Duodenal mucosa (tissue), 2 donors: Measurements from ENCODE around the gene FASTKD1.
"Not testable (repeated sequence)": the region's sequence is repeated elsewhere in the genome, so short reads cannot be mapped to it uniquely, and the experiment has no call there.

Source experiments
- H3K27ac ChIP-seq: one replicate; pipeline ENCODE4 v1.7.0; 2013; ENCODE audit warnings: low read depth, low read length
- H3K27me3 ChIP-seq, 2 donors: one replicate each; pipeline ENCODE4 v1.7.0; 2013; ENCODE audit warnings: low read length in 2 of 2, control low read depth in 1 of 2; ENCODE audit not compliant: insufficient read depth in 2 of 2, control insufficient read depth in 1 of 2
- H3K36me3 ChIP-seq, 2 donors: one replicate each; pipeline ENCODE4 v1.7.0; 2013; ENCODE audit warnings: low read length in 2 of 2, control low read depth in 1 of 2; ENCODE audit not compliant: insufficient read depth in 2 of 2, control insufficient read depth in 1 of 2
- H3K4me1 ChIP-seq, 2 donors: one replicate each; pipeline ENCODE4 v1.7.0; 2013; ENCODE audit warnings: low read length in 2 of 2, control low read depth in 1 of 2; ENCODE audit not compliant: insufficient read depth in 2 of 2, control insufficient read depth in 1 of 2
- H3K4me3 ChIP-seq, 2 donors: one replicate each; pipeline ENCODE4 v1.7.0; 2013; ENCODE audit warnings: low read length in 2 of 2, low read depth in 1 of 2
- H3K9ac ChIP-seq, 2 donors: one replicate each; pipeline ENCODE4 v1.7.0; 2013; ENCODE audit warnings: low read length in 2 of 2, low read depth in 1 of 2
- H3K9me3 ChIP-seq, 2 donors: one replicate each; pipeline ENCODE4 v1.7.0; 2013; ENCODE audit warnings: low read length in 2 of 2, control low read depth in 1 of 2; ENCODE audit not compliant: control insufficient read depth in 1 of 2

FASTKD1 gene

DNA sequence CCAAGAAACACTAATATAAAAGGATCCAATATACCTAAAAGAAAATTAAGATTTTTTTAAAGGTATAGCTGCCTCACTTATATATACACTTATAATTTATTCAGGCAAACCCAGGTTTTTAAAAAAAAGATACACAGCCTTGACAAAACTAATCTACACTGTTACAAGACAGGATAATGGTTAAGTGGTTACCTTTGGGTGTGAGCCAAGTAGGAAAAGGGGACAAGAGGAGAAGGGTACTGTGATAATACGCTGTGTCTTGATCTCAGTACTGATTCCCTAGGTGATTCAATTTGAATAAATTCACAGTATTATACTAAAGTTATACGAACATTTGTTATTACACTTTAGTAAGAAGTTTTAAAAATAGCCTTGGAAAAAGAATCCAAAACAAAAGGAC, 33.5 kb downstream of the FASTKD1 start:
- H3K36me3 ChIP-seq: peaks cover 2 to 20% of the 10 kb centered on the region in 2 donors
- no peak overlapping the region for H3K9ac ChIP-seq
- H3K27ac ChIP-seq: no peak overlapping the region
- no peaks in the 10 kb centered on the region for H3K27me3 ChIP-seq
- H3K4me1 ChIP-seq: no peaks in the 10 kb centered on the region
- H3K4me3 ChIP-seq: no peak overlapping the region
- no peaks in the 10 kb centered on the region for H3K9me3 ChIP-seq

DNA sequence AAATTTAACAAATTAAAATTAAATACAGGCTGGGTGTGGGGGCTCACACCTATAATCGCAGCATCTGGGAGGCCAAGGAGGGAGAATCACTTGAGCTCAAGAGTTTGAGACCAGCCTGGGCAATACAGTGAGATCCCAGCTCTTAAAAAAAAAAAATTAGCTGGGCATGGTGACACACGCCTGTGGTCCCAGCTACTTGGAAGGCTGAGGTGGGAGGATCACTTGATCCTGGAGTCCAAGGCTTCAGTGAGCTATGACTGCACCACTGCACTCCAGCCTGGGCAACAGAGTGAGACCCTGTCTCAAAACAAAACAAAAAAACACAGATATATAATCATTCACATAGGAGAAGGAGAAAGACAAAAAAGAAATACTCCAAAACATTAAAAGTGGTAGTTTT, 34.2 kb downstream of the FASTKD1 start:
- H3K4me3 ChIP-seq, H3K9me3 ChIP-seq, H3K27ac ChIP-seq, H3K4me1 ChIP-seq, H3K27me3 ChIP-seq, H3K9ac ChIP-seq: not testable (repeated sequence)
- H3K36me3 ChIP-seq: peaks cover 2 to 20% of the 10 kb centered on the region in 2 donors

DNA sequence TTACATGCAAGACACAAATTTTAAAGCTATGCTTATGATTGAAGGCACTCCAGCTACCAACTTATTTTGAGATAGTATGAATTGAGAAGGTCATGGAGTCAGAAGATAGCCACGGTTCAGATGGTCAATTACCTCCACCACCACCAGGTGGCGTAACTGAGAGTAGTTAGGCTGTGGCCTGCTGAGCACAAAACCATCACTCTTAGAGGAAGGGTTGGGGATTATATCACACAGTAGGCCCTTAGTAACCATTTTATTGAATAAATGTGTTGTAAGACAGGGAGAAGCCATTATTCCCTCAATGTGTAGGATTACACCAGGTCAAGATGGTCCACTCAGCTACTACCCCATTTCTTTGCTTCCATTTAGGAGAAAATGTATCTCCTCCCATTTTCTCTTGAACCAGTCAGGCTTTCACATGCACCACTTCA, 45.4 kb downstream of the FASTKD1 start:
- Histone ChIP-seq H3K9me3 (no peaks in the 10 kb centered on the region), H3K4me1 (no peaks in the 10 kb centered on the region), H3K36me3 (peaks cover 6 to 25% of the 10 kb centered on the region in 2 donors), H3K9ac (no peak overlapping the region), H3K27me3 (no peaks in the 10 kb centered on the region), H3K4me3 (no peak overlapping the region), H3K27ac (no peak overlapping the region)

- peaks cover 6 to 19% of the 10 kb centered on the region in 2 donors for H3K36me3 ChIP-seq
- H3K9ac ChIP-seq: no peak overlapping the region
- H3K27ac ChIP-seq: no peak overlapping the region
- H3K4me3 ChIP-seq: no peak overlapping the region
- H3K27me3 ChIP-seq: no peaks in the 10 kb centered on the region
- H3K4me1 ChIP-seq: no peaks in the 10 kb centered on the region
- no peaks in the 10 kb centered on the region for H3K9me3 ChIP-seq
Measured at GRCh38 chr2:169526451-169526850, 47.2 kb downstream of the FASTKD1 start.

GRCh38 chr2:169525434-169525833, 48.2 kb downstream of the FASTKD1 start:
- Histone ChIP-seq H3K27me3 (no peaks in the 10 kb centered on the region), H3K9ac (no peak overlapping the region), H3K36me3 (peaks cover 6 to 14% of the 10 kb centered on the region in 2 donors), H3K4me3 (no peak overlapping the region), H3K4me1 (no peaks in the 10 kb centered on the region), H3K9me3 (no peaks in the 10 kb centered on the region), H3K27ac (no peak overlapping the region)

DNA sequence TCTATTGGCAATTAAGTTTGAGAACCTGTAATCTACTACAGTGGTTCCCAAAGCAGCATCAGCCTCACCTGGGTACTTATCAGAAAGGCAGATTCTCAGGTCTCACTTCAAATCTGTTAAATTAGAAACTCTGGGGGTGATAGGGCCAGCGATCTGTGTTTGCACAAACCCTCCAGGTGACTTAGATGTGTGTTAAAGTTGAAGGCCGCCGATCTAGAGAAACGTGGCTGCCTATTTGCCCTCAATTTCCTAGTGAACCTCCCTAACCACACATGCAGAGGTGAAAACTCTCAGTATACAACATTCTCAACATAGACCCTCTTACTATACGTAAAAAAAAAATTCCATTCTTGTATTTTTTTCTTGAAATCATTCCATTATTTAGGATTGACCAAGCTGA, 50.0 kb downstream of the FASTKD1 start:
- Histone ChIP-seq H3K27ac (no peak overlapping the region), H3K27me3 (no peaks in the 10 kb centered on the region), H3K9ac (no peak overlapping the region), H3K4me3 (no peak overlapping the region), H3K36me3 (peaks cover 0 to 4% of the 10 kb centered on the region in 2 donors), H3K4me1 (no peaks in the 10 kb centered on the region), H3K9me3 (no peaks in the 10 kb centered on the region)

GRCh38 chr2:169520896-169521295, 52.8 kb downstream of the FASTKD1 start:
- Histone ChIP-seq H3K9ac (no peak overlapping the region), H3K27me3 (no peaks in the 10 kb centered on the region), H3K36me3 (no peaks in the 10 kb centered on the region), H3K4me3 (no peak overlapping the region), H3K27ac (no peak overlapping the region), H3K9me3 (no peaks in the 10 kb centered on the region), H3K4me1 (no peaks in the 10 kb centered on the region)

DNA sequence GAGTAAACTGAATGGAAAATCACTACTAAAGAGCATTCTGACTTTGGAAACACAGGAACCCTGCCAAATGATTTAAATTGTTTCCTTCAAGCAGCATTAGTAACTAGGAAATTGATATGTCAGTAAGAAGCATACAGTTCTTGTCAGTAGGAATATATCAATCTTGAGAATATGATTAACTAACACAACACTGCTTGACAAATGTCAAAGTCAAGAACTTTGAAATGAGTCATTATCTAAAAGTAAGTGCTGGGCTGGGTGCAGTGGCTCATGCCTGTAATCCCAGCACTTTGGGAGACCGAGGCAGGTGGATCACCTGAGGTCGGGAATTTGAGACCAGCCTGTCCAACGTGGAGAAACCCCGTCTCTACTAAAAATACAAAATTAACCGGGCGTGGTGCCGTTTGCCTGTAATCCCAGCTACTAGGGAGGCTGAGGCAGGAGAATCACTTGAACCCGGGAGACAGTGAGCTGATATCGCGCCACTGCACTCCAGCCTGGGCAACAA, 57.1 kb downstream of the FASTKD1 start:
- not testable (repeated sequence) for H3K4me1 ChIP-seq, H3K9ac ChIP-seq, H3K36me3 ChIP-seq, H3K9me3 ChIP-seq, H3K27me3 ChIP-seq, H3K27ac ChIP-seq, H3K4me3 ChIP-seq

GRCh38 chr2:169514758-169515157, 58.9 kb downstream of the FASTKD1 start:
- not testable (repeated sequence) for H3K4me3 ChIP-seq, H3K27ac ChIP-seq, H3K9ac ChIP-seq

DNA sequence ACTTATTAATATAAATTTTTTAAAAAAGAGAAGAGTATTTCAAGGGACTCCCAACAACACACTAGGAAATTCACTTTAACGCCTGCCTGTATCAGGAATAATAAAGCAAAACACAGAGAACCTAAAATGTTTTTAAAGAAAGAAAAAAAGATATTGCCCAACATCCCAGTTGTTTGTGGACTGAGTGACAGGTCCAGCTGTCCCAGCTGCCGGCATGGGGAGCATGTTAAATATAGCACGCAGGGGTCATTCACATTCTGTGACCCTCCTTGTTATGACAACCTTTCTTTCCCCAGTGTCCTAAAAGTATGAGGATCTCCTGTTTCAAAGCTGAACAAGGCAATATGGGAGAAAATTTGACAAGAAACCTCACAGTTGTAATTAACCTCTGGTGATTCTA, 59.7 kb downstream of the FASTKD1 start:
- H3K4me3 ChIP-seq: no peak overlapping the region
- H3K27ac ChIP-seq: no peak overlapping the region
- H3K9ac ChIP-seq: no peak overlapping the region
- no peaks in the 10 kb centered on the region for H3K27me3 ChIP-seq
- peaks cover 0 to 9% of the 10 kb centered on the region in 2 donors for H3K4me1 ChIP-seq
- no peaks in the 10 kb centered on the region for H3K9me3 ChIP-seq
- no peaks in the 10 kb centered on the region for H3K36me3 ChIP-seq

More at GRCh38 chr2:169514758-169515157, 58.9 kb downstream of the FASTKD1 start:
- not testable (repeated sequence) for H3K4me1 ChIP-seq, H3K36me3 ChIP-seq, H3K27me3 ChIP-seq, H3K9me3 ChIP-seq

DNA sequence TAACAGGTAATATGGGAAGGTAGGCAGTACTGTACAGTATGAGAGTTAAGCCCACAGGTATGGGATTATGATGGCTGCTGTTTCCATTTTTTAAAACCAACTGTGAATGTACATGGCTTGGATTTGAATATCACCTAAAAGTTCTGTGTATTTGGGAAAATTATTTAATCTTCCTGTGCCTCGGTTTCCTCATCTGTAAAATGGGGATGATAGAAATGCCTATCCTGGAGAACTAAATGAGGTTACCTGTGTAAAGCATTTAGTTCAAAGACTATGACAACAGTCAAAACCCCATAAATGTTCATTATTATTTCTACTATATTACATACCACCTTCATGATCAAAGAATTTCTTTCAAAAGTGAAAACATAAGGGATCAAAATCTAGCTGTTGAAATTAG, 60.6 kb downstream of the FASTKD1 start:
- Histone ChIP-seq H3K4me1 (peaks cover 0 to 9% of the 10 kb centered on the region in 2 donors), H3K4me3 (no peak overlapping the region), H3K36me3 (no peaks in the 10 kb centered on the region), H3K9ac (no peak overlapping the region), H3K27me3 (no peaks in the 10 kb centered on the region), H3K27ac (no peak overlapping the region), H3K9me3 (no peaks in the 10 kb centered on the region)
